IMR-90 (cell line): ENCODE data around the gene XPO6. TPM values are rescaled to one million over a fixed set of nuclear protein-coding genes. Genes with fewer than 3 reads are reported as not detected.

ENCODE experiments used
- ATAC-seq: fragments of 200-7000 bp; cut with Tn5 transposase; 2 replicates; pipeline ENCODE4 v1.9.1; 2020; ENCODE audit warnings: low read depth, mild to moderate bottlenecking, moderate library complexity
- BruUV-seq: library from RNA; stranded (reverse); fragments of 400-500 nt; replicated peaks from 2 replicates; lab custom pipeline; 2021; lab: Mats Ljungman, UMichigan
- CTCF ChIA-PET: fragments of 300-600 bp; formaldehyde crosslinking; extraction: SDS; loops from one replicate; lab custom pipeline; 2021; ENCODE audit warnings: antibody characterized with exemption; lab: Yijun Ruan, JAX
- POLR2A ChIA-PET: fragments of 300-600 bp; sonication (Branson Sonifier 250); formaldehyde crosslinking; loops from one replicate; lab custom pipeline; 2022; ENCODE audit warnings: antibody characterized with exemption; ENCODE audit not compliant: unreplicated experiment; lab: Charles Lee
- DNase-seq: peaks from one replicate; pipeline ENCODE4 v3.0.0; 2013
- H2AFZ ChIP-seq: replicated peaks from 2 replicates; pipeline ENCODE3; 2013; ENCODE audit warnings: low read length, mild to moderate bottlenecking; ENCODE audit not compliant: poor library complexity
- H2AK5ac ChIP-seq: 2 replicates; pipeline ENCODE4 v1.6.1; 2013; ENCODE audit warnings: low read depth, low read length, inconsistent platforms
- H2AK9ac ChIP-seq: replicated peaks from 2 replicates; pipeline ENCODE3; 2013; ENCODE audit warnings: mild to moderate bottlenecking, low read depth, low read length, moderate library complexity; ENCODE audit not compliant: poor library complexity
- H2BK120ac ChIP-seq: 2 replicates; pipeline ENCODE4 v1.6.1; 2013; ENCODE audit warnings: low read depth, low read length, inconsistent platforms
- H2BK15ac ChIP-seq: 3 replicates; pipeline ENCODE4 v1.6.1; 2013; ENCODE audit warnings: low read depth, low read length, inconsistent platforms
- H2BK20ac ChIP-seq: 2 replicates; pipeline ENCODE4 v1.6.1; 2013; ENCODE audit warnings: low read depth, mild to moderate bottlenecking, inconsistent platforms, low read length, moderate library complexity
- H2BK5ac ChIP-seq: 2 replicates; pipeline ENCODE4 v1.6.1; 2013; ENCODE audit warnings: mild to moderate bottlenecking, low read depth, low read length, inconsistent platforms; ENCODE audit not compliant: poor library complexity, severe bottlenecking
- H3K14ac ChIP-seq: replicated peaks from 2 replicates; pipeline ENCODE4 v1.6.1; 2013; ENCODE audit warnings: low read depth, low read length, inconsistent platforms
- H3K18ac ChIP-seq: 2 replicates; pipeline ENCODE4 v1.6.1; 2013; ENCODE audit warnings: low read depth, low read length, control low read depth
- H3K23ac ChIP-seq: 2 replicates; pipeline ENCODE4 v1.6.1; 2013; ENCODE audit warnings: low read depth, low read length, inconsistent platforms
- H3K27ac ChIP-seq: 2 replicates; pipeline ENCODE4 v1.5.1; 2013; ENCODE audit warnings: mild to moderate bottlenecking, control low read depth, low read length; ENCODE audit not compliant: insufficient read depth
- H3K27me3 ChIP-seq: 2 replicates; pipeline ENCODE4 v1.6.1; 2013; ENCODE audit warnings: low read length; ENCODE audit not compliant: control insufficient read depth, insufficient read depth
- H3K36me3 ChIP-seq: 2 replicates; pipeline ENCODE4 v1.6.1; 2013; ENCODE audit warnings: low read length, mixed read lengths; ENCODE audit not compliant: control insufficient read depth, insufficient read depth
- H3K4ac ChIP-seq: 2 replicates; pipeline ENCODE4 v1.6.1; 2013; ENCODE audit warnings: low read depth, low read length, inconsistent platforms
- H3K4me1 ChIP-seq: 2 replicates; pipeline ENCODE4 v1.6.1; 2013; ENCODE audit warnings: low read length, mixed read lengths; ENCODE audit not compliant: control insufficient read depth, insufficient read depth
- H3K4me2 ChIP-seq: 2 replicates; pipeline ENCODE4 v1.6.1; 2013; ENCODE audit warnings: low read depth, mild to moderate bottlenecking, control low read depth, low read length, moderate library complexity
- H3K4me3 ChIP-seq: 2 replicates; pipeline ENCODE4 v1.5.1; 2013; ENCODE audit warnings: low read depth, mild to moderate bottlenecking, control low read depth, low read length, moderate library complexity; ENCODE audit not compliant: insufficient read depth
- H3K56ac ChIP-seq: 2 replicates; pipeline ENCODE4 v1.6.1; 2013; ENCODE audit warnings: low read length, inconsistent platforms; ENCODE audit not compliant: insufficient read depth; ENCODE audit errors: extremely low read depth
- H3K79me1 ChIP-seq, 2 experiments: 2 replicates each; pipeline ENCODE4 v1.6.1; 2013; ENCODE audit warnings: low read length in 2 of 2, inconsistent platforms in 1 of 2, low read depth in 1 of 2
- H3K9ac ChIP-seq: 2 replicates; pipeline ENCODE4 v1.6.1; 2013; ENCODE audit warnings: low read depth, low read length, control low read depth
- H3K9me1 ChIP-seq: 2 replicates; pipeline ENCODE4 v1.6.1; 2013; ENCODE audit warnings: low read length, inconsistent platforms; ENCODE audit not compliant: insufficient read depth
- H3K9me3 ChIP-seq: 2 replicates; pipeline ENCODE4 v1.6.1; 2013; ENCODE audit warnings: low read length; ENCODE audit not compliant: control insufficient read depth, insufficient read depth
- H4K20me1 ChIP-seq: 2 replicates; pipeline ENCODE4 v1.6.1; 2013; ENCODE audit warnings: low read length, inconsistent platforms; ENCODE audit not compliant: insufficient read depth
- H4K5ac ChIP-seq: 2 replicates; pipeline ENCODE4 v1.6.1; 2013; ENCODE audit warnings: mild to moderate bottlenecking, low read depth, low read length, control low read depth
- H4K8ac ChIP-seq, 2 experiments: 2 replicates each; pipeline ENCODE4 v1.6.1; 2013; ENCODE audit warnings: low read depth in 2 of 2, low read length in 2 of 2, control low read depth in 1 of 2, inconsistent platforms in 1 of 2
- H4K91ac ChIP-seq: 2 replicates; pipeline ENCODE4 v1.6.1; 2013; ENCODE audit warnings: low read depth, low read length, inconsistent platforms; ENCODE audit not compliant: insufficient read depth
- CEBPB ChIP-seq: IDR thresholded peaks from 2 replicates; pipeline ENCODE4 v1.6.1; 2012; ENCODE audit warnings: low read depth, low read length, improper control_type of control experiment
- MAFK ChIP-seq: IDR thresholded peaks from 2 replicates; pipeline ENCODE4 v1.6.1; 2012; ENCODE audit warnings: low read depth, low read length, improper control_type of control experiment
- NFE2L2 ChIP-seq: fragments of 150-350 bp; IDR thresholded peaks from 2 replicates; pipeline ENCODE4 v1.6.1; 2016; ENCODE audit warnings: low read depth, mild to moderate bottlenecking, low read length
- POLR2A ChIP-seq: IDR thresholded peaks from 2 replicates; pipeline ENCODE4 v1.6.1; 2012; ENCODE audit warnings: mild to moderate bottlenecking, low read depth, low read length
- RCOR1 ChIP-seq: IDR thresholded peaks from 2 replicates; pipeline ENCODE4 v1.6.1; 2012; ENCODE audit warnings: mild to moderate bottlenecking, low read length, improper control_type of control experiment; ENCODE audit not compliant: insufficient replicate concordance
- RFX5 ChIP-seq: IDR thresholded peaks from 2 replicates; pipeline ENCODE4 v1.8.0; 2012; ENCODE audit warnings: low read depth, mild to moderate bottlenecking, low read length, moderate library complexity
- SMC3 ChIP-seq: fragments of 150-350 bp; IDR thresholded peaks from 2 replicates; pipeline ENCODE4 v1.6.1; 2016; ENCODE audit warnings: low read depth, mild to moderate bottlenecking, antibody characterized with exemption, low read length, moderate library complexity
- WGBS, 2 experiments: methylation state at CpG; one replicate each; pipeline versions ENCODE4 v1.1.5 to v1.1.7; 2013; ENCODE audit warnings: missing lambda C conversion rate in 2 of 2; ENCODE audit not compliant: insufficient read length in 1 of 2; ENCODE audit errors: extremely low coverage in 2 of 2; 5-methylcytosine and 5-hydroxymethylcytosine counted together
- dilution Hi-C: fragments of 300-500 bp; cut with HindIII; formaldehyde crosslinking; loops from one replicate; pipeline ENCODE4 v1.14.3; 2018; ENCODE audit warnings: low sequenced_read_pairs; ENCODE audit not compliant: unreplicated experiment
- in situ Hi-C: fragments of 300-500 bp; cut with MboI; formaldehyde crosslinking; loops from 3 replicates; pipeline ENCODE4 v1.14.3; 2019; ENCODE audit warnings: low sequenced_read_pairs, inconsistent platforms, mixed read lengths
- intact Hi-C: fragments of 100-400 bp; cut with micrococcal nuclease; formaldehyde crosslinking; loops from 2 replicates; pipeline ENCODE4 v1.10.0; 2022
- polyA plus RNA-seq, 3 experiments: library from polyadenylated mRNA; depleted of rRNA; stranded (reverse); fragments of >200 nt; gene quantifications; 2 replicates each; pipeline ENCODE4 v1.2.3, GENCODE V29; 2012; ENCODE audit warnings: low replicate concordance in 1 of 3
- total RNA-seq: library from RNA; depleted of rRNA; stranded (reverse); fragments of >200 nt; gene quantifications from 2 replicates; pipeline ENCODE4 v1.2.3, GENCODE V29; 2012
- TF ChIP-seq, protein P1 (sequence below): fragments of 150-350 bp; IDR thresholded peaks from 2 replicates; pipeline ENCODE4 v1.6.1; 2017; ENCODE audit warnings: mild to moderate bottlenecking, antibody characterized with exemption, low read length, low read depth

The XPO6 gene
- total and polyA plus RNA-seq, 2 of the 4 experiments (the other 2 are of a cell fraction) = 108 to 184 TPM

DNA sequence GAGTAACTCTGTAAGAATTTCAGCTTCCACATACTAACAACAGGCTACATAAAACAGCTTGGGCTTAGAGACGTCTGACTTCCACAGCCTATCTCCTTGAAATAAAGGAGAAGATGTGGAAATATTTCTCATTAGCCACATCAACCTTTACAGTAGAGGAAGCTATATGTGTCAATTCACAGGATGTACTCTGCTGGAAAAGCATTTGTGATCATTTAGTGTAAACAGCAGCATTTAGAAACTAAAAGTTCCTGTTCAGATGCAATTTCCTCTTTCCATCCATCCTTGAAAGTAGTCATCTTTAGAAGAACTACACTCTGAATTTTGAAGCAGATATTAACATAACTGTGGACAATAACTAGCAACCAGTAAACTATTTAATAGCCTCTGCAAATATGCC is 46.2 kb downstream of the XPO6 start:
- no CpG with 5 or more reads among the region's 1 CpG for WGBS, 2 experiments
- Histone ChIP-seq H3K23ac (no peak overlapping the region), H3K9me1 (peaks cover 21% of the 10 kb centered on the region), H3K9me3 (no peaks in the 10 kb centered on the region), H4K20me1 (peaks cover 8% of the 10 kb centered on the region; the same call in 1 of the 2 replicates), H3K79me1 (peaks cover 55 to 88% of the 10 kb centered on the region in 2 experiments), H3K56ac (no peak overlapping the region), H2BK15ac (no peak overlapping the region), H3K9ac (no peak overlapping the region), H3K27ac (peak overlapping the region; percentile 47; the same call in 1 of the 2 replicates), H2AK5ac (no peak overlapping the region), H2AK9ac (no peak overlapping the region), H3K4me3 (no peak overlapping the region), H3K4me1 (peaks cover 11% of the 10 kb centered on the region), H4K8ac (no peak overlapping the region), H2AFZ (no peak overlapping the region), H4K5ac (no peak overlapping the region), H3K14ac (no peak overlapping the region), H3K4me2 (no peak overlapping the region), H2BK20ac (no peak overlapping the region), H2BK120ac (no peak overlapping the region), H4K91ac (no peak overlapping the region), H3K18ac (no peak overlapping the region), H3K27me3 (no peaks in the 10 kb centered on the region), H3K36me3 (peaks cover 39% of the 10 kb centered on the region), H3K4ac (no peak overlapping the region), H2BK5ac (no peak overlapping the region)
- ChIA-PET POLR2A (no interaction called here), CTCF (no interaction called here)
- no peak for DNase-seq
- TF ChIP-seq RFX5 = no peak
- TF ChIP-seq SMC3 = no peak
- no peak for TF ChIP-seq MAFK
- no peak for TF ChIP-seq RCOR1
- TF ChIP-seq NFE2L2 = no peak
- no peak for TF ChIP-seq POLR2A
- TF ChIP-seq, protein P1, sequence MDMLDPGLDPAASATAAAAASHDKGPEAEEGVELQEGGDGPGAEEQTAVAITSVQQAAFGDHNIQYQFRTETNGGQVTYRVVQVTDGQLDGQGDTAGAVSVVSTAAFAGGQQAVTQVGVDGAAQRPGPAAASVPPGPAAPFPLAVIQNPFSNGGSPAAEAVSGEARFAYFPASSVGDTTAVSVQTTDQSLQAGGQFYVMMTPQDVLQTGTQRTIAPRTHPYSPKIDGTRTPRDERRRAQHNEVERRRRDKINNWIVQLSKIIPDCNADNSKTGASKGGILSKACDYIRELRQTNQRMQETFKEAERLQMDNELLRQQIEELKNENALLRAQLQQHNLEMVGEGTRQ = no peak
- no peak for TF ChIP-seq CEBPB
- intact Hi-C loops = loop anchor here (2.0 kb wide), 1 partner anchor 15 kb away; no protein-coding TSS in a partner anchor
- no TSS peak for BruUV-seq
- dilution Hi-C loops = no loop called here
- no peak for ATAC-seq
- in situ Hi-C loops = loop anchor here (10.0 kb wide), 1 partner anchor 61 kb away; no protein-coding TSS in a partner anchor
